ENCODE results near the gene PHF2. TPM values are rescaled to one million over a fixed set of nuclear protein-coding genes. Genes with fewer than 3 reads are reported as not detected.

Gene PHF2
- total and polyA plus RNA-seq, 9 of the 15 experiments (the other 6 are each of a cell fraction or from before 2014, with no cell fraction given) = 0.37 to 14.4 (median 8.1) TPM

GRCh38 chr9:93596399-93596798 is 20.0 kb downstream of the PHF2 start (continued):
- TF ChIP-seq AFF1 (IDR thresholded peaks at IDR 0.05; ENCODE audit: low read depth in 1 of 2, partially characterized antibody in 2 of 2) = no peak
- no peak for TF ChIP-seq HDAC1 (IDR thresholded peaks at IDR 0.05)
- no peak for TF ChIP-seq RBFOX2 (IDR thresholded peaks at IDR 0.05; ENCODE audit: low read depth, low read length)
- TF ChIP-seq PCBP2 (IDR thresholded peaks at IDR 0.05; ENCODE audit: low read depth, low read length, poor library complexity, severe bottlenecking) = no peak
- TF ChIP-seq GATA2 (CRISPR knock-in tag; IDR thresholded peaks at IDR 0.05) = no peak
- no peak for TF ChIP-seq SMAD3 (CRISPR knock-in tag; conservative IDR thresholded peaks at IDR 0.05)
- TF ChIP-seq XRCC3 (IDR thresholded peaks at IDR 0.05) = no peak
- no peak for TF ChIP-seq CCAR2 (IDR thresholded peaks at IDR 0.05; ENCODE audit: low read depth, low read length)
- TF ChIP-seq RAD21 (CRISPR knock-in tag; conservative IDR thresholded peaks at IDR 0.05 in 1 of 2, IDR thresholded peaks at IDR 0.05 in 1 of 2) = no peak
- TF ChIP-seq TEAD4 (IDR thresholded peaks at IDR 0.05; ENCODE audit: low read length) = no peak
- TF ChIP-seq TEAD4 (CRISPR knock-in tag; IDR thresholded peaks at IDR 0.05; ENCODE audit: borderline replicate concordance) = no peak
